OCI-LY1 (cell line): ENCODE measurements around the gene MRPL23.

Source experiments
- H2AFZ ChIP-seq: fragments of 200-600 bp; sonication (generic), shearing (Covaris generic); 2 replicates; pipeline ENCODE4 v1.6.0; 2014; ENCODE audit warnings: antibody characterized with exemption, mild to moderate bottlenecking, low read length
- H3F3A ChIP-seq: fragments of 200-600 bp; sonication (generic), shearing (Covaris generic); 2 replicates; pipeline ENCODE4 v1.6.0; 2014; ENCODE audit warnings: mild to moderate bottlenecking, antibody characterized with exemption, low read length, moderate library complexity; ENCODE audit not compliant: insufficient read depth
- H3K27ac ChIP-seq: fragments of 200-600 bp; sonication (generic); 2 replicates; pipeline ENCODE4 v1.5.1; 2014; ENCODE audit warnings: low read length, mixed run types, mild to moderate bottlenecking, low read depth; ENCODE audit not compliant: poor library complexity, severe bottlenecking
- H3K27me3 ChIP-seq: fragments of 200-600 bp; sonication (generic); 2 replicates; pipeline ENCODE4 v1.6.0; 2014; ENCODE audit warnings: antibody characterized with exemption, mild to moderate bottlenecking, low read length, moderate library complexity; ENCODE audit not compliant: insufficient read depth
- H3K36me3 ChIP-seq: fragments of 200-600 bp; sonication (generic); 2 replicates; pipeline ENCODE4 v1.6.1; 2014; ENCODE audit warnings: mild to moderate bottlenecking, antibody characterized with exemption, low read length, moderate library complexity, mixed read lengths; ENCODE audit not compliant: insufficient read depth
- H3K4me1 ChIP-seq: fragments of 200-600 bp; sonication (generic); 2 replicates; pipeline ENCODE4 v1.5.1; 2014; ENCODE audit warnings: mild to moderate bottlenecking, low read length, moderate library complexity; ENCODE audit not compliant: insufficient read depth, severe bottlenecking
- H3K4me2 ChIP-seq: fragments of 200-600 bp; sonication (generic), shearing (Covaris generic); 2 replicates; pipeline ENCODE4 v1.6.1; 2014; ENCODE audit warnings: low read length
- H3K4me3 ChIP-seq: fragments of 200-600 bp; sonication (generic); 2 replicates; pipeline ENCODE4 v1.5.1; 2014; ENCODE audit warnings: low read length, low read depth, mild to moderate bottlenecking, mixed read lengths; ENCODE audit not compliant: poor library complexity, severe bottlenecking
- H3K79me2 ChIP-seq: fragments of 200-600 bp; shearing (Covaris generic); 2 replicates; pipeline ENCODE4 v1.6.1; 2016; ENCODE audit warnings: mixed run types, low read length, mixed read lengths; ENCODE audit not compliant: insufficient read depth
- H3K9ac ChIP-seq: fragments of 200-600 bp; sonication (generic), shearing (Covaris generic); 2 replicates; pipeline ENCODE4 v1.6.1; 2014; ENCODE audit warnings: mild to moderate bottlenecking, low read length, mixed read lengths
- H3K9me2 ChIP-seq: fragments of 200-600 bp; sonication (generic), shearing (Covaris generic); 2 replicates; pipeline ENCODE4 v1.6.1; 2014; ENCODE audit warnings: low read depth, mild to moderate bottlenecking, low read length, mixed read lengths
- H3K9me3 ChIP-seq: fragments of 200-600 bp; shearing (Covaris generic); 2 replicates; pipeline ENCODE4 v1.6.1; 2014; ENCODE audit warnings: low read length, mixed read lengths
- H4K20me1 ChIP-seq: fragments of 200-600 bp; sonication (generic), shearing (Covaris generic); 2 replicates; pipeline ENCODE4 v1.6.0; 2016; ENCODE audit warnings: mild to moderate bottlenecking, low read length; ENCODE audit not compliant: insufficient read depth
- CTCF ChIP-seq: fragments of 200-600 bp; sonication (generic), shearing (Covaris generic); IDR thresholded peaks from 2 replicates; pipeline ENCODE4 v1.5.1; 2017; ENCODE audit warnings: mild to moderate bottlenecking, antibody characterized with exemption, low read length, moderate library complexity, mixed read lengths
- EZH2 ChIP-seq: fragments of 200-600 bp; sonication (generic), shearing (Covaris generic); IDR thresholded peaks from 2 replicates; pipeline ENCODE4 v1.8.0; 2017; ENCODE audit warnings: borderline replicate concordance, mixed run types, mild to moderate bottlenecking, antibody characterized with exemption, low read length, moderate library complexity, mixed read lengths

MRPL23 gene

GRCh38 chr11:1942558-1943260 is 4.4 kb upstream of the MRPL23 start:
- H4K20me1 ChIP-seq, result no peaks in the 10 kb centered on the region
- H3K4me2 ChIP-seq, result no peak overlapping the region
- H3K27me3 ChIP-seq, result no peaks in the 10 kb centered on the region
- no peaks in the 10 kb centered on the region for H3F3A ChIP-seq
- no peaks in the 10 kb centered on the region for H3K9me2 ChIP-seq
- TF ChIP-seq EZH2 (no peak), CTCF (no peak)
- no peak overlapping the region for H3K4me3 ChIP-seq
- no peaks in the 10 kb centered on the region for H3K4me1 ChIP-seq
- no peaks in the 10 kb centered on the region for H3K79me2 ChIP-seq
- no peaks in the 10 kb centered on the region for H3K36me3 ChIP-seq
- H3K27ac ChIP-seq, result no peak overlapping the region
- no peak overlapping the region for H3K9ac ChIP-seq
- no peaks in the 10 kb centered on the region for H3K9me3 ChIP-seq
- no peak overlapping the region for H2AFZ ChIP-seq

GRCh38 chr11:1943576-1943975 is 3.6 kb upstream of the MRPL23 start:
- no peaks in the 10 kb centered on the region for H3K9me2 ChIP-seq
- H3K27me3 ChIP-seq, result no peaks in the 10 kb centered on the region
- no peak overlapping the region for H3K4me3 ChIP-seq
- no peak overlapping the region for H2AFZ ChIP-seq
- TF ChIP-seq CTCF (no peak), EZH2 (no peak)
- no peaks in the 10 kb centered on the region for H3F3A ChIP-seq
- no peaks in the 10 kb centered on the region for H3K36me3 ChIP-seq
- H3K9me3 ChIP-seq, result no peaks in the 10 kb centered on the region
- H3K4me1 ChIP-seq, result no peaks in the 10 kb centered on the region
- no peak overlapping the region for H3K9ac ChIP-seq
- H3K79me2 ChIP-seq, result no peaks in the 10 kb centered on the region
- H3K4me2 ChIP-seq, result no peak overlapping the region
- H4K20me1 ChIP-seq, result no peaks in the 10 kb centered on the region
- no peak overlapping the region for H3K27ac ChIP-seq

- no peaks in the 10 kb centered on the region for H3K79me2 ChIP-seq
Measured at GRCh38 chr11:1943977-1944376, 3.2 kb upstream of the MRPL23 start.

More at GRCh38 chr11:1943977-1944376, 3.2 kb upstream of the MRPL23 start:
- Histone ChIP-seq H3K4me3 (no peak overlapping the region), H4K20me1 (no peaks in the 10 kb centered on the region), H3K27ac (no peak overlapping the region), H3K9me3 (no peaks in the 10 kb centered on the region), H3K4me2 (no peak overlapping the region), H3F3A (no peaks in the 10 kb centered on the region), H3K27me3 (no peaks in the 10 kb centered on the region), H3K9ac (no peak overlapping the region), H2AFZ (no peak overlapping the region), H3K4me1 (no peaks in the 10 kb centered on the region), H3K9me2 (no peaks in the 10 kb centered on the region), H3K36me3 (no peaks in the 10 kb centered on the region)
- TF ChIP-seq CTCF (no peak), EZH2 (no peak)
